Dermis microvascular lymphatic vessel endothelial cell (primary cell): ENCODE data around the gene PTCHD1. TPM values are rescaled to one million over a fixed set of nuclear protein-coding genes. Genes with fewer than 3 reads are reported as not detected.

Experiments used
- DNase-seq, 2 donors: peaks; one replicate each; pipeline versions ENCODE4 v3.0.0 to v3.0.0-alpha.2; 2010; ENCODE audit warnings: low read depth in 2 of 2
- total RNA-seq: library from RNA; depleted of rRNA; stranded (reverse); fragments of >200 nt; gene quantifications from 2 replicates; pipeline ENCODE4 v1.2.1, GENCODE V29; 2014

The PTCHD1 gene
- total RNA-seq, 1 donor from 2014 or later = not detected

DNA sequence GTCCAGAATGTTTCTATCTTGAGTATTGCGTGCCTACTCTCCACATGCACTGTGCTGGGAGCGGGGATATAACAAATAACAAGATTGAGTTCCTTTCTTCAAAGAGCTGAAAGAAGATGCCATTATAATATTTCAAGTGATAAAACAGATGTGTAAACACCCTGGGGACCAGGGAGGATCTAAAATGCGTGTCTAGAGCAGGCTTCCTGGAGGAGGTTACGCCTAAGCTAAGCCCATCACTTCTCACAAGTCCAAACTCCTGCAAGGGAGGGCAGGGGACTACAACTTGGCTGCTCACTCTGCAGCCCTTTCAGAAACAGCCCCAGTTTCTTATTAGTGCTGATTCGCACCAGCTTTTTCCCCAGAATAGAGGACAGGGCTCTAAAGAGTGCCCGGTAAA is 21.5 kb downstream of the PTCHD1 start:
- no peak for DNase-seq

DNA sequence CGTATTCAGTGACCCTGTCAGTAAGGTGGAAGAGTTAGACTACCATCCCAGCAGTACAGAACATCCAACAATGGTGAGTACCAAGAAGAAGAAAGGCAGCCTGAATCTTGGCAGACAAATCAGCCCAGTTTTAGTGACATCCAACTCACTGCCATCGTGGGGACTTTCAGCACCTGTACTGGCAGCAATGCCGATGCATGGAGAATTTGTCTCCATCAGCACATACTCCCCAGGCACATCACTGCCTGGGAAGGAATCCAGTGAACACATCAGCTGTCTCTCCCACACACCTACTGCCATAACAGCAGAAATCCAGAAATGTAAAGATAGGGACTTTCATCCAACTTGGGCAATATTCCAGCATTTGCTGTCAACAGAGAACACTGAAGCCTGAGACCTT is 29.8 kb downstream of the PTCHD1 start:
- no peak for DNase-seq

DNA sequence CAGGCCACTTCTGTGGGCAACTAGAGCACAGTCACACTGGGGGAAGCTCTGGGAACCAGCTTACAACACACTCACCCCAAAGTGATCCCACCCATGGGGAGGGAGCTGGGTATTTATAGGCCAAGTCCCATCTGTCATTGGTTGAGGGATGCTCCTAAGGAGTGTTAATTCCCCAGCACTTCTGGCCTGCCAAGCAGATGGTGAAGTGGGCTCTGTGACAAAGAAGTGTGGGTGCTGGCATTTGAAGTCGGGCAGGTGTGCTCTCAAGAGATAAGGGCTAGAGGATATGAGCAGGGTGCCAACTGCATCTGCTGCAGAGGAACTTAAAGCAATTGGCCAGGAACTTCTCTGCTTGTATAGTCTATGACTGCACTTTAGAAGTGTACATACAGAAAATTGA is 30.9 kb downstream of the PTCHD1 start:
- DNase-seq = no peak

DNA sequence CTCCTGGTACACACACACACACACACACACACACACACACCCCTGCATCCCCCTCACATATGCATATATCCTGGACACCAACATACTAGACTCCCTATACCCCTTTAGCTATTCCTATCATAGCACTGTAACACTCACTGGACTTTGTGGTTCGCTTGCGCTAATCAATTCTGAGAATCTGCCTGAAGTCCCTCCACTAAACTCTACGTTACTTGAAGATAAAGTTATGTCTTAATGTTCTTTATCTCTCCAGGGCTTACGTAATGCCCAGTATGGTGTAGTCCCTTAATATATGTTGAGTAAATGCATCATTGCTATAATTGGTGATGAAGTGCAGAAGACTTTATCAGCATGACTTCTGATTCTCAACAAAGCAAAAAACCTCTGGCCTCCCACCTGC is 32.3 kb downstream of the PTCHD1 start:
- no peak for DNase-seq

DNA sequence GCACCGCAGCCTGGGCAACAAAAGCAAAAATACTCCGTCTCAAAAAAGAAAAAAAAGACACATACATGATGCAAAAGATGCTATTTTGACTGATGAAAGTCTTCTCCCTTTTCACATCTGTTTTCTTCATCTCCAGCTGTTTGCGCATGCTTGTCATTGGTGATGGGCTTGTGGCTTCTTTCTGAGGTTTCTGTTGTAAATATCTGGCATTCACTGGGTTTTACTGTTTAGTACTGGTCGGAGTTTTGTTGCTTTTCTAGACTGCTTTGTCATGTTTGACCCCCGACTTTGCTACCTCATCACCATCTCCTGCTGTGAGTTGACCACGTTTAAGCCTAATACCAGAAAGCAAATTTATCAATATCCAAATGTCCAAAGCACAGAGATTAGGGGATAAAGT is 34.4 kb downstream of the PTCHD1 start:
- no peak for DNase-seq

DNA sequence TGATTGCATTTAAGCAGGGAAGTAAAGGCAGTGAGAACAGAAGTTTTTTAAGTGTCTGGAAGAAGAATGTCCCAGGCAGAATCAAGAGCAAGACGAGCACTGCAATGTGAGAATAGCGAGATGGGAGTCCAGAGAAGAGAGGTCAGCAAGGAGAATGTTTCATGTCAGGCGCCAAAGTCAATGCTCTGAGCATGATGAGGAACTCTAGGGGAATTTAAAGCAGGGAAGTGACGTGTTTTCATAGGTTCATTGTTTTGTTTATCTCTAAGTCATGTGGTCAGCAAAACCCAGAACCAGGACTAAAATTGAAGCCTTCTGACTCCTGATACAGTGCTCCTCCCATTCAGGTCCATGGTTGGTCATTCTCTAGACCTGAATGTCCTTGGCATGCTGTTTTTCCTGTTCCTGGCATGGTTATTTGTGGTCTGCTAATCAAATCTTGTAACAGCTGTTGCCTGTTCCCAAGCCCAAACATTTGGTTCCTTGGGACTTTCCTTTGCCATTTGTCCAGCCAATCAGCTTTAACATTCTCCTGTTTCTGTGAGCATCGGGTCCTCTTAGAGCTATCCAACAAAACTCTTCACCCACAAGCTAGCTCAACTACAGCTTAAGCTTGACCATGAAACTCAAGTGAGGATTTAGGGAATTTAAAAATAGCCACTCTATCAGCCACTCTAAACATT is 37.7 kb downstream of the PTCHD1 start:
- DNase-seq = no peak

DNA sequence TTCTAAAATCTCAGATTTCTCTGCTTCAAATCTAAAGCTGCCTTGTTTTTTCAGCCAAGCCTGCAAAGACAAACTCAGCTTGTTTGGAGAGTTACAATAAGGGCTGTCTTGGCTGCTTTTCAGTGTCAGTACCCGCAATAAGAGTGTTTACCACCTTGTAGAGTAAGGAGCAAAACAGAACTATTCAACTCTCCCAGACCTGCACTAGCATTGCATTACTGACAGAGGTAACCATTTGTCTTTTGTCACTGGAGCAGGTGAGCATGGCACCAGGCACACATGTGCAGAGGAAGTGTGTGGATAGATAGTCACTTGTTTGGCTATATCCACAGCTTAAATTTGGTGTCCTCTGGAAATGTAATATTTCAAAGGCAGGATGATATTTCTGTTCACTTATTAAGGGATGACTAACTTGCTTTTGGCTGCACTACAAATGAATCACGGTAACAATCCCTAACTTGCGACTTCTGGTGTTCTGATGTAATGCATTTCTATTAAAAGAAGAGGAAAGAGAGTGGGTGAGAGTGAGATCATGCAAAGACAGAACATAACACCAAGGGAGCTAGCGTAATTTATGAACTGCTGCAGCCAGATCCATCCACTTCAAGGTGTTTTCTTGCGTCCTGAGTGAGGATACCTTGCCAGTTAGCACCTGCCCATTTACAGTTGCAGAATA is 38.6 kb downstream of the PTCHD1 start:
- DNase-seq = peak in 1 of 2 donors; percentile 1

DNA sequence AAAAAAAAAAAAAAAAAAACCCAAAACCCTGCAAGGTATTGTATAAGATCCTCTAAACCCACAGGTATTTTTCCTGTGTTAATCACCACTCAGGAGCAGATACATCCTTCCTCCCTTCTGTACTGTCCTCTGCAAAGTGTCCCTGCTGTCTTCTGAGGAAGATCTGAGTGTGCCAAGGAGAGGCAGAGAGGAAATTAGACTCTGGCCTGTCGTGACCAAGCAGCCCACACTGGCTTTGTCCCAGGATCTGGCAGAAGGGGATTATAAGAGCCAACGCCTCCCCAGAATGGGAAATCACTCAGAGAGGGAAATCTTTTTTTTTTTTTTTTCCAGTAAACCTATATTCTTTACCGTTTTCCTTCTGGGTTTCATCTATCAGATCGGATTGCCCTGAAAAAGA is 39.6 kb downstream of the PTCHD1 start:
- no peak for DNase-seq

DNA sequence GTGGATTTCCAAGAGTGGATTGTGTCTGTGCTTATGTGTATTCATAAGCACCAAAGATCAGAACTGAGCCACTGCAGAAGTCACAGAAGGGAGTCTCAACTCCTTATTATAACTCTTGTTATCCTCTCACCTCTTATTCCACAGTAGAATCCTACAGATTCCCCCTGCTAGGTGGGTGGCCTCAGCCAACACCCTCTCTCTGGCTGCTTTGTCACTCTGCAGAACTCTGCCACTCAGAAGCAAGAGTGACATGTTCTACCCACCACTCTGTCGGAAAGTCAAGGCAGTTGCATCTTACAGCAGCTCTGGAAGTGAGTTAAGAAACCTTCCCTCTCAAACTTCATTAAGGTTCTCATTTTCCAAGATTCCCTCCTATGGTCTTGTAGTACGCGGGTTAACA is 41.9 kb downstream of the PTCHD1 start:
- no peak for DNase-seq

DNA sequence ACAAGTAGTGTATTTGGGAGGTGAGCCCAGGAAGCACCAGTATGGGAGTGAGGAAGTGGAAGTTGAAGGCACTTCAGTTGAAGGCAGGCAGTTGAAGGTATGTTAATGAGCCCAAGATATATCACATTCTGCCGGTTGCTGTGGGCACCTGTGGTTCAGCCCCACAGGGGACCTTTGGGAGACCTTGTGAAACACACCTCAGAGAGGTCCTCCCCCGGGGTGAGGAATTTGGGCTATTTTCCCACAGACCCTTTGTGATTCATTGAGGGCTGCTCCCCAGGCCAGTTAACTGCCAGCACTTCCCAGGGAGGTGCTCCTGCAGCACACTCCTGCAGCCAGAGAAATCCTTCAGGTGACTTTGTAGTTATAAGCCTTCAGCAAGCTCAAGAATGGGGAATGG is 45.9 kb downstream of the PTCHD1 start:
- DNase-seq = no peak

DNA sequence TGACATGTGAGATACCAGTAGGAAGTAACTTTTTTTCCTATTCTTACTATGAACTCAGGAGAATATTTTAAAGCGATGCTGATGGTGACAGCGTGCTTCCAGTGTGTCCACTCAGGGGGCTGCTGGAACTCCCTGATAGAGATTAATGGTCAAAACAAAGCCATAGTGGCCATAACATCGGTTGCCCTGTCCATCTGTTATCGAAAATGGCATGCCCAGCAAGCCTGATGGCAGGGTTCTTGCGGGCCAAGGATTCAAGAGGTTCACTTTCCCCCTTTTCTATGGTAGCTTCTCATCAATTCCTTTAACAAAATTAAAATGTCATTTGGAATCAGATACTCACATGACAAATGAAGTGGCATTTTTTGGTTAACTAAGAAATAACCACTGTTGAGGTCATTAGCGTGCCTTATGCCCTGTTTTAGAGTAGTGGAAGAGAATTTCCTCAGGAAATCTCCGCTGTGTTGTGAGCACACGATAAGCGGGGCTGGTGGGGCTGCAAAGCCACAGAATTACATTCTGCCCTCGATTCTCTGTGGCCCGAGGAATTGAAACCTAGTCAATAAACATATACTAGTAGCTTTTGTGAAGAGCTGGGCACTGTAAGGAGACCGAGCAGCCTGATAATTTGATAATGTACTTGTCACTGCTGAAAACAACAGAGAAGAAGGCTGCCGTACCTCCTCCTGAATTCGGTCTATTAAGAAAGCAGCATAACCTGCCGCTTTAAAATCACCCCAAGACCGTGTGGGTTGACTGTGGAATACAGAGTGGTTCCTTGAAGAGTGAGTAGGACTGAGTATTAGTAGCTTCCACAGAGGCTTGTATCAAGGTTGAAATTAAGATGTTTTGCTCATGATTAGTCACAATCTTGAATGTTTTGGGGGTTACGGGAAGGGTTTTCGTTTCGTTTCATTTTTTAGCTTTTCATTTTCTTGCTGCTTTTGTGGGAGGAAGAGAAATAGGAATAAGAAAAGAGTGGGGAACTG is 46.7 kb downstream of the PTCHD1 start:
- no peak for DNase-seq

DNA sequence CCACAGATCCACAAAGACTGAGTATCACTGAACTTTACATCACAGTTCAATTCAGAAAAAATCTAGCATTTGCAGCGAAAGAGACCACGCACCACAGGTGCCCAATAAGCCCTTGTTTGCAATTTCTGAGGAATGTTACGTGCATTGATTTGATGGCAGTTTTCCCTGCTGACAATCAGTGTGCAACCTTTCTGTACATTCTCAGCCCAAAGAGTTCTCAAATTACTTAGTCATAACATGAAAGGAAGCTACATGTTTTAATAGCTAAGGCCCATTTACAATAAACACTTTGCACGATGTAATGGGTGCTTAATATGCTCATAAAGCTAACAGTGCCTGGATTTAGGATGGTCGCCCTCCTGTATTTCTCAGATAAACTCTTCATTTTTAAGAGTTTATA is 47.9 kb downstream of the PTCHD1 start:
- no peak for DNase-seq

DNA sequence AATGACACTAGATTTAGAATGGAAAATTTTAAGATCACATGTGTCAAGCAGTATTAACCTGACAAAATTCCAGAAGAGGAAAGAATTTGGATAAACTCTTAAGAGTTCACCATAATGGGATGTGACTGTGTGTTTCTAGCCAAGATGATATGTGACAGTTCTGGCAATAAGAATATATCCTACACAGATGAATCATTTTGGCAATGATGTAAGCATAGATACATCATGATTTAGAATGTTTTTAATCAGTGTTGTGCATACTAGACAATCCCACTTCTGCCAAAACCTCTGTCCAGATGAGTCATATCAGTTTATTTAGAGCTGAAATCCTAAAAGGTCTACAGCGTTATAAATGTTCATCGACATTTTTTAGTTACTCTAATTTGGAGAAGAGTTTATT is 48.8 kb downstream of the PTCHD1 start:
- no peak for DNase-seq

DNA sequence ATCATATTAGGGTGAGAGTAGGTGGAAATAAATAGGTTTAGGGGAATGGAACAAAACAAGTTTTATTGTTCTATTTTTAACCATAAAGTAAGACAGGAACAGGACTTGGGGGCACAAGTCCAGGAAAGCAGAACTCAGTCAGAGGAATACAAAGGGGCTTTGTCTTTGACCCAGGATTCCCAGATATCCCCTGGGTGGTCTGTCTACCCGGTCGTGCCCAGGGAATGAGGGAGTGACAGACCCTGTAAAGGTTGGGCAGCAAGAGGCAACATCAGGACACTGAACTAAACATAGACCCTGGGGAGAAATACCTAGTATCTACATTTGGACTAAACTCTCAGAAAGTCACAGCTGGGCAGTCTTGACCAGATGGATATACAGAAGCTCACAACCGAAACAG is 50.6 kb downstream of the PTCHD1 start:
- no peak for DNase-seq

DNA sequence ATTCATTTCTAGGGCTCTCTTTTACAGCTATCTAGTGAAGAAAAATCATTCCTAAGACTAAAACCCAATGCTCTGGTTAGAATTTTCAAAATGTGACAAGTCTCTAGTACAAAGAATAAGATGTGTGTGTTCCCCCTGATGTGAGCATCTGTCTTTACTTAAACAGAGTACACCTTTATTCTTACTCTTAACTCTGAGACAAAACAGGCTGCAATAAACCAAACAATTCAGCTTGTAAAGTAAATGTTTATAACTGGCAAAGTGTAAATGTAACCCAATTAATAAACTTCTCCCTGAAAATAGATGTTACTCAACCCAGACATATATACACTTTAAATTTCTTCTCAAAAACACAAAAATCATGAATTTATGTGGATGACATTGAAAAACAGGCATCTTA is 51.6 kb downstream of the PTCHD1 start:
- DNase-seq = no peak

DNA sequence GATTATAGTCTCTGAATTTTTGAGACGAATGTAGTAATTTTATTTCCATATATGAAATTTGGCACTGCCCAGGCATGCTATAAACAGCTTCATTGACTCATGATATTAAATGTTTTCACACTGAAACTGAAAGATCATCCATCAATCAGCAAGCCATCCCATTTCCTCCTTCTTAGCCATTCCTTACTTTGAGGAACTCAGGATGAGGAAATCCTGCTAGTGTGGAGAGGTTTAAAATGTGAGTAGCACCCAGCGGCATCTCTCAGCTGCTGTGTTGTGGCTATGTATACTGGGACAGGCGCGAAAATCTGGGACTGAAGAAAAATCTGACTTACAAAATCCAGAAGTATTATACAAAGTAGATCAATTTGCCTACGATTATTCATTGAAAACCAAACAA is 52.1 kb downstream of the PTCHD1 start:
- no peak for DNase-seq

DNA sequence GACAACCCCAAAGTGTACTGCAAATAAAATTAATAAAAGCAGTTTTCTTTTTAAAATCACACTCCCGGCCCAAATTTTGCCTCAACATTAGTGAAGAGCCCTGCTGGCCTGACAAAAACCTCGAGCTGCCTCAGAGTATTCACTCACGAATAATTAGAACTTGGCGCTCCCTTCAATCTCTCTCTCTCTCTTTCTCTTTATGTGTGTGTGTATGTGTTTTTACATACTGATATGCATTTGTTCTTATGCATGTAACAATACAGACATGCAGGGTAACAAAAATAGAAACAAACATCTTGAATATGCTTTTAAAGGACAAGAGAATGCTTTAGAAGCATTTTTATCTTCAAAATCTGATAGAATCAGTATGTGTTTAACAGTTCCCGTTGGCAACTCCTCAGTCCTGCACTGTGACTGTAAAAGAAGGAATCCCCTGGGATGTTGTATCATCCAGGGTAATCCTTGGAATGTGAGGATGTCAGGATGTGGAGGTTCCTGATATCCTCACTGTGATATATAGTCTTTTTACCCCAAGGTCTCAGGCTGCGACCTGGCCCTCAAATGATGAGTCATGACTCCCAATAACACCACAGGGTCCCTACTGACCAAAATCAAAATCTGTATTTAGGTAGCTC is 53.0 kb downstream of the PTCHD1 start:
- DNase-seq = no peak

DNA sequence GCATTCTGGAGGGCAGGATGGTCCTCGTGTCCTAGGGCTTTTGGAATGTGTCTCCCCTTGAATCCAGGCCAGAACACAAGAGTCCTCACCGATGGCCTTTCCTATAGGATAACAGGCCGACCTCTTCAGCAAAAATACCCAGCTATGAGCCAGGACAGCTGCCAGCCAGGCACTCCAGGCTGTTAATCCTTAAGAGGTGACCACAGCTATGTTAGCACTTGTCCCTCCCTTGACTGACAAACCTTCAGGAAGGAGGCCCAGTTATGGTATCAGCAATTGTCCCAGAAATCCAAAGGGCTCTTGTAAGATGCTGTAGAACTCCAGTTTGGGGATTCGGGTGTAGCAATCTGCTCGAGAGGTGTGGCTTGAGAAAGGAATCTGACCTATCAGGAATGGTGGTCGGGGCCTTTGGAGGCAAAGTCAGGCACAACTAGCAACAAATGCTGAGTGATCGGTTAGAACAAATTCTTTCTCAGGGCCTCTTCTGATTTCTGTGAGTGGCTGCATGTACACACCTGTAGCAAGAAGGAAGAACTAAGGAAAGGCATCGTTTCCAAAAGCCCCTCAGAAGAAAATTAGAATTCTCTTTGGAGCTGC is 54.6 kb downstream of the PTCHD1 start:
- no peak for DNase-seq

DNA sequence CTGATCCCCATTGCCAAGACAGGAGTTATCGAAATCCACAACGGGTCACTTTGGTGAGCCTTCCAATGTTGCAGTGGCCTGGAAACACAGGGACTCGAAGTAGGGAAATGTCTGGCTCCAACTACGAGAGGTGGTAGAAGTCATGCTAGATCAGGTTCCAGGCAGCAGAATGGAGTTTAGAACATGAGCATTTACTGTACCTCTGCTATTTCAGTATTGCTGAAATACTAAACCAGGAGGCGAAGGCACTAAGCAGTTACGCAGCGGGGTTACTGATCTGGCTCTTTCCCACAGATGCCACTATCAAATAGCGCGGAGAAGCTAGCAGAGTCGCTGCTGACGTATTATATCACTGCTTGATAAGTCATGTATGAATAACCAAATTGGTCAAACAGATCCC is 56.3 kb downstream of the PTCHD1 start:
- no peak for DNase-seq

DNA sequence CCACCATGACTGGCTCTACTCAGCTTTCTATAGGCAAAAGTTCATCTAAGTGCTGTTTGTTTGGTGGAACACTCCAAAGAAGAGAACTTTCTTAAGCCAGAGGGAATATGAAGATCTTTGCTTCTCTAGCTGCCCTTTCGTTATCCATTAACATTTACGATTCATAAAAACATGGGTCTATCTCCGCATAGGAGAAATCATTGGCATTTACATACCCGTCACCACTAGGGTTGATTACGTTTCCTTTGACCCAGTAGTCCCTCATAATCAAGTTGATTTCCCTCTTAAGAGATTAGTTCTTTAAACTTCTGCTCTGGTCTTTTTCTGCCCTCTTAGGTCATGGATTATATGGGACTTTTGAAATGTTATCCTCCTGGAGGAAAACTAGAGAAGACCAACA is 57.5 kb downstream of the PTCHD1 start:
- no peak for DNase-seq

DNA sequence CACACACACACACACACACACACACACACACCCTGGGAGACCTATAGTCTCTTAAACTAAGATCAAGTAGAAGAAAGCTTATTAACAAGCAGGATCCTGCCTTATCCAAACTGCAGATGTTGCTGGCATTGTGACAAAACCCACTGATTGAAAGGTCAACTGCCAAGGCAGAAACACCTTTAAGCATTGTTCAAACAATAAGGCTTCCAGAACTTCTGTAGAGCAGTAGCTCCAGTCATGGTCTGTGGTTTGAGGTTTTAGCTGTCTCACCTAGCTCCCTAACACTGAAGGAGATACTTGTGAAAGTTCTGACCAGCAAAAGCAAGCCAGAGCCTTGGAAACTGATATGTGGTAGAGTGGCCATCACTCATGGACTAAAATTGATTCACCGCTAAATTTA is 59.8 kb downstream of the PTCHD1 start:
- no peak for DNase-seq

DNA sequence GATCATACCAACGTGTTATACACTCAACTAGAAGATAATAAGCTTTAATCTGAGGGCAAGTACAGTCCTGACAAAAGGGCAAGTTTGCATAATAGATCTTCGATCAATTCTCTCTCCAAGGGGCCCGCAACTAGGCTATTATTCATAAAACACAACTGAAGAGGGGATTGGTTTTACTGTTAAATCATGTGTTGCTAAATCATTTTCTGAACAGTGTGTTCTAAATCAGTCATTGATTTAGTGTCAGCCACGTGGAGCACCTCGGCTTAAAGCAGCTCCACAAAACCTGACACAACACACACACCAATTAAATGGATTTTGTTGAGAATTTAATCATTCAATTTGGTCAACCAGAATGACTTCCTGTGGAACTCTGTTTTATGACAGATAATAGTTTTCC is 61.6 kb downstream of the PTCHD1 start:
- no peak for DNase-seq
